ENCODE results near the gene DYNLL2.

- TF ChIP-seq CTCF (IDR thresholded peaks at IDR 0.05) = no peak
- no peak for TF ChIP-seq POLR2A (IDR thresholded peaks at IDR 0.05)
These were observed 7.9 kb downstream of the DYNLL2 start for GRCh38 chr17:58091024-58091567.

Measured in prostate gland (tissue), 2 donors.